ENCODE data around the gene BLOC1S6. TPM values are rescaled to one million over a fixed set of nuclear protein-coding genes. Genes with fewer than 3 reads are reported as not detected.

The BLOC1S6 gene
- total and polyA plus RNA-seq, 2 of the 13 experiments (the other 11 are each of a cell fraction or from before 2014, with no cell fraction given), result 11.8 to 44.3 TPM

DNA sequence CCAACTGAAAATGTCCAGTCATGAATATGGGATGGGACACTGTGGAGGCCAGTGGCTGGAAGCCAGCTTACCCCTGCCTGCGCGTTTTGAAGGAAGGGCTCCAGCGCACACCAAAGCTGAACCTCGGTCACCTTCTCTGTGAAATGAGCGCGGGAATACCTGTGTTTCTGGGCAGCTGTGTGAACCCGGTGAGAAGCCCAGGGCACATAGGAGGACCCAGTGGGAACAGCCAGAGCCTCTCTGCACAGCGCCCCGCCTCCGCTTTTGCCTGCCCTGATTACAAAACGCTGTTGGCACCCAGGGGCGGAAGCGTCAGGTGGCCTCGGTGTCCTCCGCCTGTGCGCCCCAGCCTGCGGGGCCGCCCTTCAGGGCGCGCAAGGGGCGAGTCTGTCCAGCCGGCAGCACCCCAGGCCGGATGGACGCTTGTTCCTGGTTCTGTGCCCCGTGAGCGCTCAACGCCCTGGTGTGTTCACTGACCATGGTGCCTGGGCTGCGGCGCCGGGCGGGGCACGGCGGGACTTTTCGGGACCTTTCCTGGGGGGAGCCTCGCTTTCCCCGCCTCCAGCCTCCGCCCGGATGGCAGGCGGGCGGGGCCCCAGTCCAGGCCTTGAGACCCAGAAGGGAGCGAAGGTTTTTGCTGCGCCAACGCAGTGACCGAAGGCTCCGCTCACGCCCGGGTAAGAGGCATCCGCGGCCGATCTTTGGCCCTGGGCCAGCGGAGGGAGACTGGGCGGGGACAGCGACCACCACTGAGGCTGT lies 47.4 kb downstream of the BLOC1S6 start, which contains the start of gene SQOR (continued):
- TF ChIP-seq, protein P1, sequence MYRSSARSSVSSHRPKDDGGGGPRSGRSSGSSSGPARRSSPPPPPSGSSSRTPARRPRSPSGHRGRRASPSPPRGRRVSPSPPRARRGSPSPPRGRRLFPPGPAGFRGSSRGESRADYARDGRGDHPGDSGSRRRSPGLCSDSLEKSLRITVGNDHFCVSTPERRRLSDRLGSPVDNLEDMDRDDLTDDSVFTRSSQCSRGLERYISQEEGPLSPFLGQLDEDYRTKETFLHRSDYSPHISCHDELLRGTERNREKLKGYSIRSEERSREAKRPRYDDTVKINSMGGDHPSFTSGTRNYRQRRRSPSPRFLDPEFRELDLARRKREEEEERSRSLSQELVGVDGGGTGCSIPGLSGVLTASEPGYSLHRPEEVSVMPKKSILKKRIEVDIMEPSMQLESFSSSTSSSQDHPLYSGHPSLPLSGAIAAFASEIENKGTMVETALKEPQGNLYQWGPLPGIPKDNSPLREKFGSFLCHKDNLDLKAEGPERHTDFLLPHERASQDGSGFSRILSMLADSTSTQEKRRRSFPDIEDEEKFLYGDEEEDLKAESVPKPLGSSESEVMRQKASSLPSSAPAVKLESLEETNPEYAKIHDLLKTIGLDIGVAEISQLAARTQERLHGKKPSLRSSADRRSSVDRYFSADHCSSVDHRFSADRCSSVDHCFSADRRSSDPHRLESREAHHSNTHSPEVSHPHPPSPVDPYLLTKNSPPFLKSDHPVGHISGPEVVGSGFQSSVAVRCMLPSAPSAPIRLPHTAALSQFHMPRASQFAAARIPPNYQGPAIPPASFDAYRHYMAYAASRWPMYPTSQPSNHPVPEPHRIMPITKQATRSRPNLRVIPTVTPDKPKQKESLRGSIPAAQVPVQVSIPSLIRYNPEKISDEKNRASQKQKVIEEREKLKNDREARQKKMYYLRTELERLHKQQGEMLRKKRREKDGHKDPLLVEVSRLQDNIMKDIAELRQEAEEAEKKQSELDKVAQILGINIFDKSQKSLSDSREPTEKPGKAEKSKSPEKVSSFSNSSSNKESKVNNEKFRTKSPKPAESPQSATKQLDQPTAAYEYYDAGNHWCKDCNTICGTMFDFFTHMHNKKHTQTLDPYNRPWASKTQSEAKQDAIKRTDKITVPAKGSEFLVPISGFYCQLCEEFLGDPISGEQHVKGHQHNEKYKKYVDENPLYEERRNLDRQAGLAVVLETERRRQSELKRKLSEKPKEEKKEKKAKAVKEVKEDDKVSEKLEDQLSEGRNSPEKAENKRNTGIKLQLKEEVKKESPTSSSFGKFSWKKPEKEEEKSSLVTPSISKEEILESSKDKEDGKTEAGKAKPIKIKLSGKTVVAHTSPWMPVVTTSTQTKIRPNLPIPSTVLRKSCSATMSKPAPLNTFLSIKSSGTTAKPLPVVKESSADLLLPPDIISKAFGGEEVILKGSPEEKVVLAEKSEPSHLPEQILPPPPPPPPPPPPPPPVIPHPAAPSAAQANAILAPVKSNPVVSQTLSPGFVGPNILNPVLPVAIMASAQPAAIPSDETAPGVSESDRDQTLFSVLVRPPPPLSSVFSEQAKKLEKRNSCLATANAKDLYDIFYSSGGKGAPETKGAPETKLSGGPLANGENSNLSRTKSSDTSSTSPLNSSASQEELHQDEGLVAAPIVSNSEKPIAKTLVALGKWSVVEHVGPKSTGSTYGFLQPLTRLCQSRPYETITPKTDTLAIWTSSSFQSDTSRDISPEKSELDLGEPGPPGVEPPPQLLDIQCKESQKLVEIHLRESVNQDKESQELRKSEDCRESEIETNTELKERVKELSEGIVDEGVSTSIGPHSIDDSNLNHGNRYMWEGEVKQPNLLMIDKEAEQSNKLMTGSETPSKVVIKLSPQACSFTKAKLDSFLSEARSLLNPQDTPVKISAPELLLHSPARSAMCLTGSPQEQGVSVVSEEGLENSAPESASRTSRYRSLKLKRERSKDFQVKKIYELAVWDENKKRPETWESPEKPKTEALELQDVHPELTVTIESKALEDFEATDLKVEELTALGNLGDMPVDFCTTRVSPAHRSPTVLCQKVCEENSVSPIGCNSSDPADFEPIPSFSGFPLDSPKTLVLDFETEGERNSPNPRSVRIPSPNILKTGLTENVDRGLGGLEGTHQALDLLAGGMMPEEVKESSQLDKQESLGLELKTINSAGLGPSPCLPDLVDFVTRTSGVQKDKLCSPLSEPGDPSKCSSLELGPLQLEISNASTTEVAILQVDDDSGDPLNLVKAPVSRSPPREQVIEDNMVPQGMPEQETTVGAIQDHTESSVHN (CRISPR knock-in tag; IDR thresholded peaks at IDR 0.05), result no peak
- TF ChIP-seq ZNF615 (CRISPR knock-in tag; IDR thresholded peaks at IDR 0.05; ENCODE audit: borderline replicate concordance) (no peak), CBX1 (IDR thresholded peaks at IDR 0.05; ENCODE audit: low read depth) (no peak), ZNF496 (CRISPR knock-in tag; IDR thresholded peaks at IDR 0.05; ENCODE audit: insufficient replicate concordance) (no peak), ZNF577 (CRISPR knock-in tag; IDR thresholded peaks at IDR 0.05; ENCODE audit: borderline replicate concordance, low read depth) (no peak), ZNF383 (CRISPR knock-in tag; IDR thresholded peaks at IDR 0.05; ENCODE audit: borderline replicate concordance) (no peak), ZKSCAN5 (CRISPR knock-in tag; IDR thresholded peaks at IDR 0.05) (no peak), WIZ (CRISPR knock-in tag; IDR thresholded peaks at IDR 0.05) (no peak), ZNF672 (CRISPR knock-in tag; IDR thresholded peaks at IDR 0.05) (no peak), SALL1 (CRISPR knock-in tag; IDR thresholded peaks at IDR 0.05) (peak; percentile 63; the same call in 1 of the 2 replicates), PPARG (CRISPR knock-in tag; conservative IDR thresholded peaks at IDR 0.05) (no peak), POLR2AphosphoS5 (IDR thresholded peaks at IDR 0.05; ENCODE audit: low read depth, low read length) (peak; percentile 66), PAWR (CRISPR knock-in tag; IDR thresholded peaks at IDR 0.05; ENCODE audit: borderline replicate concordance) (no peak), U2AF2 (IDR thresholded peaks at IDR 0.05; ENCODE audit: low read depth, low read length) (no peak), KDM6A (CRISPR knock-in tag; IDR thresholded peaks at IDR 0.05; ENCODE audit: low read depth) (no peak), ZSCAN21 (CRISPR knock-in tag; IDR thresholded peaks at IDR 0.05; ENCODE audit: borderline replicate concordance) (peak; percentile 58; the same call in 1 of the 2 replicates), EP300 (IDR thresholded peaks at IDR 0.05; ENCODE audit: low read depth in 2 of 2, low read length in 2 of 2) (peak in 1 of 2 experiments; percentile 36; a peak in 1 of 4 replicates), EP300 (CRISPR knock-in tag; IDR thresholded peaks at IDR 0.05; ENCODE audit: borderline replicate concordance) (no peak), NBN (conservative IDR thresholded peaks at IDR 0.05) (no peak), HCFC1 (IDR thresholded peaks at IDR 0.05; ENCODE audit: low read depth, low read length) (no peak), ZNF143 (CRISPR knock-in tag; IDR thresholded peaks at IDR 0.05) (no peak; the same call in 1 of the 2 replicates), SOX6 (IDR thresholded peaks at IDR 0.05) (no peak), SOX6 (CRISPR knock-in tag; IDR thresholded peaks at IDR 0.05) (peak; percentile 78)
- TF ChIP-seq, protein P2, sequence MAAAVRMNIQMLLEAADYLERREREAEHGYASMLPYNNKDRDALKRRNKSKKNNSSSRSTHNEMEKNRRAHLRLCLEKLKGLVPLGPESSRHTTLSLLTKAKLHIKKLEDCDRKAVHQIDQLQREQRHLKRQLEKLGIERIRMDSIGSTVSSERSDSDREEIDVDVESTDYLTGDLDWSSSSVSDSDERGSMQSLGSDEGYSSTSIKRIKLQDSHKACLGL (CRISPR knock-in tag; IDR thresholded peaks at IDR 0.05), result peak; percentile 89

Measured in HepG2 (cell line).